HCT116 (cell line): Measurements from ENCODE around the gene ITPR1. TPM values are rescaled to one million over a fixed set of nuclear protein-coding genes. Genes with fewer than 3 reads are reported as not detected.

Experiments
- ATAC-seq: fragments of 200-7000 bp; cut with Tn5 transposase; 2 replicates; pipeline ENCODE4 v1.9.1; 2020; ENCODE audit warnings: mild to moderate bottlenecking, moderate library complexity
- BruUV-seq: library from RNA; stranded (reverse); fragments of 400-500 nt; replicated peaks from 2 replicates; lab custom pipeline; 2021; lab: Mats Ljungman, UMichigan
- CTCF ChIA-PET: fragments of 300-600 bp; sonication (Branson Sonifier 250); formaldehyde crosslinking; loops from one replicate; lab custom pipeline; 2021; ENCODE audit warnings: antibody characterized with exemption; lab: Charles Lee
- POLR2A ChIA-PET: fragments of 300-600, 350-600 bp; sonication (Branson Sonifier 250); formaldehyde crosslinking; loops from one replicate; lab custom pipeline; 2021; ENCODE audit warnings: antibody characterized with exemption; lab: Charles Lee
- RAD21 ChIA-PET, 2 experiments: fragments of 300-600 bp; sonication (Branson Sonifier 250); formaldehyde crosslinking; loops; one replicate each; lab custom pipeline; 2023; ENCODE audit warnings: low total read pairs in 2 of 2; ENCODE audit not compliant: uncharacterized antibody in 2 of 2, unreplicated experiment in 2 of 2, low non-redundant PET in 1 of 2; lab: Charles Lee
- DNase-seq: peaks from one replicate; pipeline ENCODE4 v3.0.0-alpha.2; 2010; ENCODE audit warnings: low read depth, low spot score
- H2AFZ ChIP-seq: fragments of 200-600 bp; shearing (Covaris generic), sonication (generic); 2 replicates; pipeline ENCODE4 v1.6.1; 2017; ENCODE audit warnings: low read depth, mixed run types, mixed read lengths, antibody characterized with exemption, low read length; ENCODE audit not compliant: poor library complexity, severe bottlenecking
- H3K27ac ChIP-seq: 2 replicates; pipeline ENCODE4 v1.5.1; 2012; ENCODE audit warnings: low read depth, low read length
- H3K27me3 ChIP-seq: fragments of 200-600 bp; sonication (generic); 2 replicates; pipeline ENCODE4 v1.6.1; 2016; ENCODE audit warnings: mixed run types, low read length, mixed read lengths; ENCODE audit not compliant: insufficient read depth
- H3K36me3 ChIP-seq, 2 experiments: fragments of 200-500 bp in 1 of 2; fragments of 200-600 bp in 1 of 2; sonication (Bioruptor generic) in 1 of 2; sonication (generic) in 1 of 2; 2 replicates each; pipeline versions ENCODE4 v1.5.1 to v1.6.1; 2014 to 2016; ENCODE audit warnings: low read length in 2 of 2, inconsistent platforms in 1 of 2, mixed read lengths in 1 of 2, mixed run types in 1 of 2; ENCODE audit not compliant: insufficient read depth in 2 of 2, control insufficient read depth in 1 of 2
- H3K4me1 ChIP-seq, 2 experiments: fragments of 200-600 bp in 1 of 2; sonication (generic) in 1 of 2; 2 replicates each; pipeline versions ENCODE4 v1.5.1 to v1.6.1; 2012 to 2017; ENCODE audit warnings: low read length in 2 of 2, inconsistent platforms in 1 of 2, mild to moderate bottlenecking in 1 of 2, mixed read lengths in 1 of 2, mixed run types in 1 of 2, moderate library complexity in 1 of 2; ENCODE audit not compliant: insufficient read depth in 2 of 2, control insufficient read depth in 1 of 2
- H3K4me2 ChIP-seq: fragments of 200-600 bp; sonication (generic); 2 replicates; pipeline ENCODE4 v1.6.1; 2017; ENCODE audit warnings: mixed run types, low read length, mixed read lengths
- H3K4me3 ChIP-seq, 2 experiments: fragments of 200-600 bp in 1 of 2; sonication (generic) in 1 of 2; replicated peaks in 1 of 2; 2 replicates each; pipeline ENCODE4 v1.5.1; 2011 to 2016; ENCODE audit warnings: low read length in 2 of 2, control low read depth in 1 of 2, low read depth in 1 of 2, mild to moderate bottlenecking in 1 of 2, mixed read lengths in 1 of 2, mixed run types in 1 of 2
- H3K79me2 ChIP-seq: fragments of 200-600 bp; sonication (generic); 2 replicates; pipeline ENCODE4 v1.6.1; 2017; ENCODE audit warnings: mild to moderate bottlenecking, mixed run types, low read length, moderate library complexity, mixed read lengths; ENCODE audit not compliant: insufficient read depth
- H3K9ac ChIP-seq: fragments of 200-600 bp; sonication (generic); 2 replicates; pipeline ENCODE4 v1.6.1; 2016; ENCODE audit warnings: low read length, mixed read lengths
- H3K9me2 ChIP-seq: fragments of 200-600 bp; sonication (generic), shearing (Covaris generic); 2 replicates; pipeline ENCODE4 v1.6.1; 2017; ENCODE audit warnings: mixed run types, mild to moderate bottlenecking, moderate library complexity; ENCODE audit not compliant: insufficient read depth
- H3K9me3 ChIP-seq, 2 experiments: fragments of 200-500 bp in 1 of 2; fragments of 200-600 bp in 1 of 2; sonication (Bioruptor generic) in 1 of 2; sonication (generic) in 1 of 2; 2 replicates each; pipeline ENCODE4 v1.6.1; 2014 to 2017; ENCODE audit warnings: low read length in 2 of 2, mixed read lengths in 2 of 2, inconsistent platforms in 1 of 2, low read depth in 1 of 2, mild to moderate bottlenecking in 1 of 2, mixed run types in 1 of 2, moderate library complexity in 1 of 2; ENCODE audit not compliant: control insufficient read depth in 1 of 2, insufficient read depth in 1 of 2
- H4K20me1 ChIP-seq: fragments of 200-600 bp; sonication (generic), shearing (Covaris generic); 2 replicates; pipeline ENCODE4 v1.6.1; 2017; ENCODE audit warnings: mixed run types, mild to moderate bottlenecking, moderate library complexity; ENCODE audit not compliant: insufficient read depth
- CBX3 ChIP-seq: IDR thresholded peaks from 2 replicates; pipeline ENCODE4 v1.6.1; 2012; ENCODE audit warnings: low read depth
- CEBPB ChIP-seq: IDR thresholded peaks from 2 replicates; pipeline ENCODE4 v1.6.1; 2012; ENCODE audit warnings: low read depth
- EGR1 ChIP-seq: IDR thresholded peaks from 2 replicates; pipeline ENCODE4 v1.6.1; 2012; ENCODE audit warnings: low read depth
- ELF1 ChIP-seq: IDR thresholded peaks from 2 replicates; pipeline ENCODE4 v1.6.1; 2012; ENCODE audit warnings: low read depth, borderline replicate concordance
- EZH2 ChIP-seq: fragments of 200-600 bp; sonication (generic); IDR thresholded peaks from 2 replicates; pipeline ENCODE4 v1.6.1; 2017; ENCODE audit warnings: antibody characterized with exemption, mixed run types
- EZH2phosphoT487 ChIP-seq: fragments of 200-600 bp; IDR thresholded peaks from 2 replicates; pipeline ENCODE4 v1.6.1; 2018; ENCODE audit warnings: antibody characterized with exemption, borderline replicate concordance
- FOSL1 ChIP-seq: IDR thresholded peaks from 2 replicates; pipeline ENCODE4 v1.6.1; 2012; ENCODE audit warnings: low read depth
- JUND ChIP-seq: IDR thresholded peaks from 2 replicates; pipeline ENCODE4 v1.6.1; 2012
- POLR2A ChIP-seq: IDR thresholded peaks from 2 replicates; pipeline ENCODE4 v1.7.0; 2011; ENCODE audit warnings: borderline replicate concordance; ENCODE audit not compliant: insufficient read depth, insufficient read length; ENCODE audit errors: extremely low read depth
- POLR2AphosphoS5 ChIP-seq: IDR thresholded peaks from 2 replicates; pipeline ENCODE4 v1.6.1; 2011; ENCODE audit warnings: mild to moderate bottlenecking, low read depth, low read length, moderate library complexity
- RAD21 ChIP-seq: IDR thresholded peaks from 2 replicates; pipeline ENCODE4 v1.6.1; 2012; ENCODE audit warnings: low read depth, mild to moderate bottlenecking
- SIN3A ChIP-seq: IDR thresholded peaks from 2 replicates; pipeline ENCODE4 v1.6.1; 2012; ENCODE audit warnings: low read depth
- SP1 ChIP-seq: IDR thresholded peaks from 2 replicates; pipeline ENCODE4 v1.6.1; 2012; ENCODE audit warnings: low read depth
- ZFX ChIP-seq: fragments of 450-650 bp; IDR thresholded peaks from 2 replicates; pipeline ENCODE4 v1.6.1; 2017
- ZNF274 ChIP-seq: fragments of 200-500 bp; sonication (Bioruptor generic); IDR thresholded peaks from 2 replicates; pipeline ENCODE4 v1.6.1; 2014; ENCODE audit warnings: mild to moderate bottlenecking, low read depth, low read length, inconsistent platforms
- intact Hi-C: fragments of 100-400 bp; cut with micrococcal nuclease; formaldehyde crosslinking; loops from 2 replicates; pipeline ENCODE4 v1.10.0; 2022
- total RNA-seq: library from RNA; stranded (reverse); gene quantifications from one replicate; pipeline ENCODE4 v1.2.1, GENCODE V29; 2021; ENCODE audit not compliant: unreplicated experiment
- TF ChIP-seq, protein P1 (sequence below): IDR thresholded peaks from 2 replicates; pipeline ENCODE4 v1.6.1; 2012; ENCODE audit warnings: low read depth
- TF ChIP-seq, protein P2 (sequence below): IDR thresholded peaks from 2 replicates; pipeline ENCODE4 v1.6.1; 2012
- TF ChIP-seq, protein P3 (sequence below): IDR thresholded peaks from 2 replicates; pipeline ENCODE4 v1.6.1; 2011; ENCODE audit warnings: mild to moderate bottlenecking, low read length, moderate library complexity; ENCODE audit not compliant: insufficient replicate concordance; ENCODE audit errors: extremely low read depth
- TF ChIP-seq, protein P4 (sequence below), 3 experiments: fragments of 200-600 bp in 1 of 3; sonication (generic) in 1 of 3; IDR thresholded peaks in 2 of 3; conservative IDR thresholded peaks in 1 of 3; 2 replicates each; pipeline ENCODE4 v1.5.1; 2012 to 2017; ENCODE audit warnings: low read depth in 2 of 3, low read length in 2 of 3, antibody characterized with exemption in 1 of 3, borderline replicate concordance in 1 of 3, control low read depth in 1 of 3, mild to moderate bottlenecking in 1 of 3, mixed read lengths in 1 of 3, mixed run types in 1 of 3, moderate library complexity in 1 of 3; ENCODE audit not compliant: insufficient read depth in 1 of 3

ITPR1 gene
- total RNA-seq, 1 experiment from 2014 or later, result 9.2 TPM

DNA sequence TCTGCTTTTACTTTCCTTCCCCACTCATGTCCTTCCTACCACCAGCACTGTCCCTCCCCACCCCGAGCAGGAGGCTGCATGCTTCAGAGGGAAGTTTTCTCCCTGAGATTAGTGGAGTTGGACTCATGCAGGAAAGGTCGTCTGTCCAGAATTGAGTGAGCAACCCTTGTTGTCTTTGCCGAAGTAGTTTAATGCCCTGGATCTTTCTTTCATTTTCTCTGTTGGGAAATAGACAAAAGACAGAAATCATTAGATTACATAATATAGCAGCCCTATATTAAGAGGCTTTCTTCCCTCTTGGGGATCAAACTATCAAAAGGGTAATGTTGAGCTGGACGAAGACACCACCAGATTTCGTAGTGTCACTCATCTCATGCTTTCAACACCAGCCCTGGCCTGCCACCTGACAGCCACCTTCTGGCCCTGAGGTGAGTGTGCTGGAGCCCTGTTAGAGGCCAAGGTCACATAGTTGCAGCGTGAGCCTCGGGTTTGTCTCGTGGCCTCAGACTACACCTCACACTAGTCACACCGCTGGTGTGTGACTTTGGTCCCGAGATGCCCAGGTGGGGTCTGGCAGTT lies 231.0 kb downstream of the ITPR1 start:
- RAD21 ChIA-PET, result no interaction called here
- ATAC-seq (no peak), DNase-seq (no peak)
- TF ChIP-seq RAD21 (no peak), ZNF274 (no peak), POLR2AphosphoS5 (no peak), FOSL1 (no peak), ZFX (no peak), CBX3 (no peak), EZH2 (no peak), EZH2phosphoT487 (no peak), JUND (no peak), EGR1 (no peak), POLR2A (no peak), SP1 (no peak), ELF1 (no peak), CEBPB (no peak), SIN3A (no peak)
- TF ChIP-seq, protein P1, sequence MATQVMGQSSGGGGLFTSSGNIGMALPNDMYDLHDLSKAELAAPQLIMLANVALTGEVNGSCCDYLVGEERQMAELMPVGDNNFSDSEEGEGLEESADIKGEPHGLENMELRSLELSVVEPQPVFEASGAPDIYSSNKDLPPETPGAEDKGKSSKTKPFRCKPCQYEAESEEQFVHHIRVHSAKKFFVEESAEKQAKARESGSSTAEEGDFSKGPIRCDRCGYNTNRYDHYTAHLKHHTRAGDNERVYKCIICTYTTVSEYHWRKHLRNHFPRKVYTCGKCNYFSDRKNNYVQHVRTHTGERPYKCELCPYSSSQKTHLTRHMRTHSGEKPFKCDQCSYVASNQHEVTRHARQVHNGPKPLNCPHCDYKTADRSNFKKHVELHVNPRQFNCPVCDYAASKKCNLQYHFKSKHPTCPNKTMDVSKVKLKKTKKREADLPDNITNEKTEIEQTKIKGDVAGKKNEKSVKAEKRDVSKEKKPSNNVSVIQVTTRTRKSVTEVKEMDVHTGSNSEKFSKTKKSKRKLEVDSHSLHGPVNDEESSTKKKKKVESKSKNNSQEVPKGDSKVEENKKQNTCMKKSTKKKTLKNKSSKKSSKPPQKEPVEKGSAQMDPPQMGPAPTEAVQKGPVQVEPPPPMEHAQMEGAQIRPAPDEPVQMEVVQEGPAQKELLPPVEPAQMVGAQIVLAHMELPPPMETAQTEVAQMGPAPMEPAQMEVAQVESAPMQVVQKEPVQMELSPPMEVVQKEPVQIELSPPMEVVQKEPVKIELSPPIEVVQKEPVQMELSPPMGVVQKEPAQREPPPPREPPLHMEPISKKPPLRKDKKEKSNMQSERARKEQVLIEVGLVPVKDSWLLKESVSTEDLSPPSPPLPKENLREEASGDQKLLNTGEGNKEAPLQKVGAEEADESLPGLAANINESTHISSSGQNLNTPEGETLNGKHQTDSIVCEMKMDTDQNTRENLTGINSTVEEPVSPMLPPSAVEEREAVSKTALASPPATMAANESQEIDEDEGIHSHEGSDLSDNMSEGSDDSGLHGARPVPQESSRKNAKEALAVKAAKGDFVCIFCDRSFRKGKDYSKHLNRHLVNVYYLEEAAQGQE, result no peak
- TF ChIP-seq, protein P2, sequence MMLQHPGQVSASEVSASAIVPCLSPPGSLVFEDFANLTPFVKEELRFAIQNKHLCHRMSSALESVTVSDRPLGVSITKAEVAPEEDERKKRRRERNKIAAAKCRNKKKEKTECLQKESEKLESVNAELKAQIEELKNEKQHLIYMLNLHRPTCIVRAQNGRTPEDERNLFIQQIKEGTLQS, result no peak
- TF ChIP-seq, protein P3, sequence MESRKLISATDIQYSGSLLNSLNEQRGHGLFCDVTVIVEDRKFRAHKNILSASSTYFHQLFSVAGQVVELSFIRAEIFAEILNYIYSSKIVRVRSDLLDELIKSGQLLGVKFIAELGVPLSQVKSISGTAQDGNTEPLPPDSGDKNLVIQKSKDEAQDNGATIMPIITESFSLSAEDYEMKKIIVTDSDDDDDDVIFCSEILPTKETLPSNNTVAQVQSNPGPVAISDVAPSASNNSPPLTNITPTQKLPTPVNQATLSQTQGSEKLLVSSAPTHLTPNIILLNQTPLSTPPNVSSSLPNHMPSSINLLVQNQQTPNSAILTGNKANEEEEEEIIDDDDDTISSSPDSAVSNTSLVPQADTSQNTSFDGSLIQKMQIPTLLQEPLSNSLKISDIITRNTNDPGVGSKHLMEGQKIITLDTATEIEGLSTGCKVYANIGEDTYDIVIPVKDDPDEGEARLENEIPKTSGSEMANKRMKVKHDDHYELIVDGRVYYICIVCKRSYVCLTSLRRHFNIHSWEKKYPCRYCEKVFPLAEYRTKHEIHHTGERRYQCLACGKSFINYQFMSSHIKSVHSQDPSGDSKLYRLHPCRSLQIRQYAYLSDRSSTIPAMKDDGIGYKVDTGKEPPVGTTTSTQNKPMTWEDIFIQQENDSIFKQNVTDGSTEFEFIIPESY, result no peak
- TF ChIP-seq, protein P4, sequence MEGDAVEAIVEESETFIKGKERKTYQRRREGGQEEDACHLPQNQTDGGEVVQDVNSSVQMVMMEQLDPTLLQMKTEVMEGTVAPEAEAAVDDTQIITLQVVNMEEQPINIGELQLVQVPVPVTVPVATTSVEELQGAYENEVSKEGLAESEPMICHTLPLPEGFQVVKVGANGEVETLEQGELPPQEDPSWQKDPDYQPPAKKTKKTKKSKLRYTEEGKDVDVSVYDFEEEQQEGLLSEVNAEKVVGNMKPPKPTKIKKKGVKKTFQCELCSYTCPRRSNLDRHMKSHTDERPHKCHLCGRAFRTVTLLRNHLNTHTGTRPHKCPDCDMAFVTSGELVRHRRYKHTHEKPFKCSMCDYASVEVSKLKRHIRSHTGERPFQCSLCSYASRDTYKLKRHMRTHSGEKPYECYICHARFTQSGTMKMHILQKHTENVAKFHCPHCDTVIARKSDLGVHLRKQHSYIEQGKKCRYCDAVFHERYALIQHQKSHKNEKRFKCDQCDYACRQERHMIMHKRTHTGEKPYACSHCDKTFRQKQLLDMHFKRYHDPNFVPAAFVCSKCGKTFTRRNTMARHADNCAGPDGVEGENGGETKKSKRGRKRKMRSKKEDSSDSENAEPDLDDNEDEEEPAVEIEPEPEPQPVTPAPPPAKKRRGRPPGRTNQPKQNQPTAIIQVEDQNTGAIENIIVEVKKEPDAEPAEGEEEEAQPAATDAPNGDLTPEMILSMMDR (IDR thresholded peaks at IDR 0.05 in 2 of 3, conservative IDR thresholded peaks at IDR 0.05 in 1 of 3; ENCODE audit: borderline replicate concordance in 1 of 3, insufficient read depth in 1 of 3, low read depth in 2 of 3, low read length in 2 of 3), result no peak
- Histone ChIP-seq H3K4me1 (peaks cover 16 to 30% of the 10 kb centered on the region in 2 experiments; a peak in 3 of 4 replicates), H3K27ac (no peak overlapping the region), H3K27me3 (no peaks in the 10 kb centered on the region), H2AFZ (no peak overlapping the region), H3K36me3 (no peaks in the 10 kb centered on the region), H3K4me3 (no peak overlapping the region), H3K4me2 (no peak overlapping the region), H3K79me2 (no peaks in the 10 kb centered on the region), H4K20me1 (no peaks in the 10 kb centered on the region), H3K9me3 (no peaks in the 10 kb centered on the region), H3K9me2 (no peaks in the 10 kb centered on the region), H3K9ac (no peak overlapping the region)
- POLR2A ChIA-PET, result no interaction called here
- intact Hi-C loops, result no loop called here
- BruUV-seq, result no TSS peak
- CTCF ChIA-PET, result no interaction called here
